ENCODE measurements around the gene ZNF41. TPM values are rescaled to one million over a fixed set of nuclear protein-coding genes. Genes with fewer than 3 reads are reported as not detected.

ZNF41 gene
- total RNA-seq, 1 donor from 2014 or later: 7.0 TPM

DNA sequence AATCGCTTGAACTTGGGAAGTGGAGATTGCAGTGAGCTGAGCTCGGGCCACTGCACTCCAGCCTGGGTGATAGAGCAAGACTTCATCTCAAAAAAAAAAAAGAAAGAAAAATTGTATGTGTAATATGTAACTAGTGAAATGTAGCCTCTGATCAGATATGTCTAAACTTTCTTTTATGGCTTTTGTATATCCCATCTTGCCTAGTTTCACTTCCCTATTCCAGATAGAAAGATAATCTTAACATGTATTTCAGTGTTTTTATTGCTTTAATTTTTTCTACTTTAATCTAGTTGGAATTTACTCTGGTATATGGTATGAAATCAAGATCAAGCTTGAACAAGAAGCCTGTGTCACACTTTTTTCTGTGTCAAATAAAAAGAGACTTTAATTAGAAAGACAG lies 1.9 kb upstream of the ZNF41 start:
- no peaks in the 10 kb centered on the region for H3K27me3 ChIP-seq (ENCODE audit: insufficient read depth, low read length)
- Mint-ChIP-seq H3K36me3 (ENCODE audit: low read depth, unreplicated experiment) (no peaks in the 10 kb centered on the region), H3K27me3 (ENCODE audit: low read depth, unreplicated experiment) (no peaks in the 10 kb centered on the region), H3K9me3 (ENCODE audit: unreplicated experiment) (no peaks in the 10 kb centered on the region), H3K4me3 (ENCODE audit: unreplicated experiment) (no peak overlapping the region), H3K27ac (ENCODE audit: unreplicated experiment) (no peak overlapping the region), H3K4me1 (ENCODE audit: low read depth, unreplicated experiment) (no peaks in the 10 kb centered on the region)
- FAIRE-seq (peak; percentile 67), DNase-seq (ENCODE audit: low read depth) (no peak)
- no peaks in the 10 kb centered on the region for H3K36me3 ChIP-seq (ENCODE audit: insufficient read depth, low read length)
- H3K9ac ChIP-seq (ENCODE audit: low read length): no peak overlapping the region
- peak overlapping the region; percentile 98 for H3K4me2 ChIP-seq (ENCODE audit: low read length)
- TF ChIP-seq, protein P1, sequence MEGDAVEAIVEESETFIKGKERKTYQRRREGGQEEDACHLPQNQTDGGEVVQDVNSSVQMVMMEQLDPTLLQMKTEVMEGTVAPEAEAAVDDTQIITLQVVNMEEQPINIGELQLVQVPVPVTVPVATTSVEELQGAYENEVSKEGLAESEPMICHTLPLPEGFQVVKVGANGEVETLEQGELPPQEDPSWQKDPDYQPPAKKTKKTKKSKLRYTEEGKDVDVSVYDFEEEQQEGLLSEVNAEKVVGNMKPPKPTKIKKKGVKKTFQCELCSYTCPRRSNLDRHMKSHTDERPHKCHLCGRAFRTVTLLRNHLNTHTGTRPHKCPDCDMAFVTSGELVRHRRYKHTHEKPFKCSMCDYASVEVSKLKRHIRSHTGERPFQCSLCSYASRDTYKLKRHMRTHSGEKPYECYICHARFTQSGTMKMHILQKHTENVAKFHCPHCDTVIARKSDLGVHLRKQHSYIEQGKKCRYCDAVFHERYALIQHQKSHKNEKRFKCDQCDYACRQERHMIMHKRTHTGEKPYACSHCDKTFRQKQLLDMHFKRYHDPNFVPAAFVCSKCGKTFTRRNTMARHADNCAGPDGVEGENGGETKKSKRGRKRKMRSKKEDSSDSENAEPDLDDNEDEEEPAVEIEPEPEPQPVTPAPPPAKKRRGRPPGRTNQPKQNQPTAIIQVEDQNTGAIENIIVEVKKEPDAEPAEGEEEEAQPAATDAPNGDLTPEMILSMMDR (IDR thresholded peaks at IDR 0.05; ENCODE audit: insufficient read depth, low read depth, low read length): no peak
- TF ChIP-seq EZH2 (IDR thresholded peaks at IDR 0.05; ENCODE audit: insufficient read depth, low read length): no peak
- H4K20me1 ChIP-seq (ENCODE audit: insufficient read depth, low read length): no peaks in the 10 kb centered on the region
- H3K9me3 ChIP-seq (ENCODE audit: insufficient read depth, low read depth, low read length): no peaks in the 10 kb centered on the region
- H3K79me2 ChIP-seq (ENCODE audit: insufficient read depth, low read length): peaks cover 49% of the 10 kb centered on the region
- H3K4me3 ChIP-seq (ENCODE audit: insufficient read depth, low read depth, low read length): no peak overlapping the region
- H3K27ac ChIP-seq (ENCODE audit: low read depth, low read length): no peak overlapping the region
- H3K4me1 ChIP-seq (ENCODE audit: insufficient read depth, low read length): peaks cover 18% of the 10 kb centered on the region
- H2AFZ ChIP-seq (ENCODE audit: low read depth, low read length): no peak overlapping the region

DNA sequence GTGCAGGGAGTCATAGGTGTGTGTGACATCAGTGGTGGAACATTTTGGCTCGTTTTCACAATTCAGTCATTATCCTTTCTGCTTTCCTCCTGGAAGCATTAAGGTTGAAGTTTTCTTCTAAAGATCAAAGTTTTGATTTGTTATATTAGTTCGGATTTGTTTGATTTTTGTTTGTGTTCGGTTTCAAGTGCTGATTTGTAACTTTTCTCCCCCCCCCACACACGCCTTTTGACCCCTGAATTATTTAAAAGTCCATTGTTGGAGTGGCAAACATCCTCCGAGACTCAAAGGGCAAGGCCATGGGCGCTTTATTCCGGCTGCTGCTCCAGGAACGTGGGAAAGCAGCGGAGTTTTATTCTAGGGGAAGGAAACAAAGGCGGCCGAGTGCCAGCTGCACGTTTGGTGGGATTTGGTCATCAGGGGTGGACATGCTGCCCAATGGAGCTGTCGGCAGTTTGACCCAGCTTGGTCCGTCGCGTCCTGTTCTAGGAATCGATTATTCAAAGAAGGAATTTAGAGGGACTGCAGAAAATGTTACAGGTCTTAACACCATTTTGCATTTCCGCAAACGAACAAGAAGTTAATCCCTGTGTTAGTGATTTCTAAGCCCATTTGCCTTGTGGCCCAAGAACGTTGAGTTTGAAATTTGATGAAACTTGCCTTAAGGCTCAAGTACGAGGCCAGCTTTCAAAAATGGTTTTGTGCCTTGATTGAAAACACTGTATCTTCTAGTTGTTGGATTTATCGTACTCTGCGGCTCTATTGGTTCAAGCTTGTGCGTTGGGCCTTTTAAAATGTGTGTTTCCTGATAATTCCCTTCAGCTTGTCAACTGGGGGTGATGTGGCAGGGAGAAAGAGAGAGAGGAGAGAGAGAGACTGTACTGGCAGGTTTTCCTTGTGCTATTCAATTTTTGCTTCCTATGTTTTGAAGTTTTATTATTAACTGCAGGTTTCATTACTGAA lies 565 bp upstream of the ZNF41 start:
- peak overlapping the region; percentile 93 for H3K27ac ChIP-seq (ENCODE audit: low read depth, low read length)
- no peaks in the 10 kb centered on the region for H3K36me3 Mint-ChIP-seq (ENCODE audit: low read depth, unreplicated experiment)
- peak overlapping the region; percentile 98 for H3K4me2 ChIP-seq (ENCODE audit: low read length)
- no peaks in the 10 kb centered on the region for H4K20me1 ChIP-seq (ENCODE audit: insufficient read depth, low read length)
- H3K9me3 ChIP-seq (ENCODE audit: insufficient read depth, low read depth, low read length): no peaks in the 10 kb centered on the region
- no peaks in the 10 kb centered on the region for H3K4me1 Mint-ChIP-seq (ENCODE audit: low read depth, unreplicated experiment)
- FAIRE-seq (peak; percentile 81), DNase-seq (ENCODE audit: low read depth) (peak; percentile 33)
- H3K4me3 Mint-ChIP-seq (ENCODE audit: unreplicated experiment): peak overlapping the region; percentile 96
- peaks cover 18% of the 10 kb centered on the region for H3K4me1 ChIP-seq (ENCODE audit: insufficient read depth, low read length)
- no peaks in the 10 kb centered on the region for H3K9me3 Mint-ChIP-seq (ENCODE audit: unreplicated experiment)
- peak overlapping the region; percentile 91 for H3K9ac ChIP-seq (ENCODE audit: low read length)
- H3K36me3 ChIP-seq (ENCODE audit: insufficient read depth, low read length): no peaks in the 10 kb centered on the region
- no peaks in the 10 kb centered on the region for H3K27me3 Mint-ChIP-seq (ENCODE audit: low read depth, unreplicated experiment)
- H3K4me3 ChIP-seq (ENCODE audit: insufficient read depth, low read depth, low read length): peak overlapping the region; percentile 67
- peak overlapping the region; percentile 31 for H2AFZ ChIP-seq (ENCODE audit: low read depth, low read length)
- H3K27ac Mint-ChIP-seq (ENCODE audit: unreplicated experiment): peak overlapping the region; percentile 93
- H3K79me2 ChIP-seq (ENCODE audit: insufficient read depth, low read length): peaks cover 52% of the 10 kb centered on the region
- TF ChIP-seq, protein P1 (IDR thresholded peaks at IDR 0.05; ENCODE audit: insufficient read depth, low read depth, low read length): no peak
- no peak for TF ChIP-seq EZH2 (IDR thresholded peaks at IDR 0.05; ENCODE audit: insufficient read depth, low read length)
- H3K27me3 ChIP-seq (ENCODE audit: insufficient read depth, low read length): no peaks in the 10 kb centered on the region

All from astrocyte (in vitro differentiated cells and primary cell).